ENCODE measurements around the gene CHCHD6. TPM values are rescaled to one million over a fixed set of nuclear protein-coding genes. Genes with fewer than 3 reads are reported as not detected.

The CHCHD6 gene
- total RNA-seq, 1 experiment from 2014 or later: 33.0 TPM

DNA sequence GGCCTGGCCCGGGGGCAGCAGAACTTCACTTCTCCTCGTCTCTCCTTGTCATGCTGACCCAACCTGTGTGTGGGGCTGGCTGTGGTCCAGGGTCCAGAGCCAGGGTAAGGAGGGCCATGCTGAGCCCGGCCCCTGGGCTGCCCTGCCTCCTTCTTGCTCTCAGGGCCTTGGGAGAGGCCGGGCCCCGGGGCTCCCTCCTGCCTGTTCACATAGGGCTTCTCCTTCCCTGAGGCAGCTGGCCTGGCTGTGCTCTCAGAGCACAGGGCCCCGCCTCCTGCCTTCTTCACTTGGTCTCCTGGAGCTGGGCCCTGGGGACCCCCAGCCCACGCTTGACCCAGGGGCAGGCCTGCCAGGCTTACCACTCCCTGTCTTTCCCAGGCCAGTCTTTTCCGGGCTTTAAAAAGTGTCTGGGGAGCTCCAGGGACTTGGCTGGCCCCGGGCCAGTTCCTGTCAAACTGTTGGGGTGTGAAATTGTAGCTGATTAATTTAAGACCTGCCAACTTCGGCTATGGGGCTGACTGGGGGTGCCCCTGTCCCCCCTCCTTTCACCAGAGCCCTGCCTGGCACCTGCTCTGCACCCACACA lies 290.7 kb downstream of the CHCHD6 start:
- CTCF ChIA-PET: no interaction called here

DNA sequence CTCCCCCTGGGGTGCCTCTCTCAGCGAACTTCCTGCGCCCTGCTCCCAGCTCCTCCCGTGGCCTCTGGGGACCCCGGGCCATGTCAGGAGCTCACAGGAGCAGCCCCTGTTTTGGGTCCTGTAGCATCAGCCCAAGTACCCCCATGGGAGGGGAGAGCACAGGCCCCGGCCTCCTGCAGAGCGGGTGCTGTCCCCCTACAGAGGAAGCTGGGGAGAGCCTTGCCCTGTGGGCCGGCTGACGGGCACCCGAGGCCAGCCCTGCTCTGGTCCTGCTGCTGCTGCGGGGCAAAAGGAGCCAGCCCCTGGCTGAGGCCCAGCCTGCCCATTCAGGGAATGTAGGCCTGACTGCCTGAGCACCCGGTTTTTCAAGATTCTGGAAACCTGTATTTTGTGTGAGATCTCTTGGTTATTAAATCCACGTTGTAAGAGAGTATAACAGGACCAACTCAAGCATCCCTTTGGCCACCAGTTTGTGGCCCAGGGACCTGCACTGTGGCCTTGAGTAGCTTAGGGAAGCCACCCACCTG lies 291.3 kb downstream of the CHCHD6 start:
- no peak for TF ChIP-seq EZH2phosphoT487 (IDR thresholded peaks at IDR 0.05; ENCODE audit: borderline replicate concordance, low read length)
- TF ChIP-seq, protein P1, sequence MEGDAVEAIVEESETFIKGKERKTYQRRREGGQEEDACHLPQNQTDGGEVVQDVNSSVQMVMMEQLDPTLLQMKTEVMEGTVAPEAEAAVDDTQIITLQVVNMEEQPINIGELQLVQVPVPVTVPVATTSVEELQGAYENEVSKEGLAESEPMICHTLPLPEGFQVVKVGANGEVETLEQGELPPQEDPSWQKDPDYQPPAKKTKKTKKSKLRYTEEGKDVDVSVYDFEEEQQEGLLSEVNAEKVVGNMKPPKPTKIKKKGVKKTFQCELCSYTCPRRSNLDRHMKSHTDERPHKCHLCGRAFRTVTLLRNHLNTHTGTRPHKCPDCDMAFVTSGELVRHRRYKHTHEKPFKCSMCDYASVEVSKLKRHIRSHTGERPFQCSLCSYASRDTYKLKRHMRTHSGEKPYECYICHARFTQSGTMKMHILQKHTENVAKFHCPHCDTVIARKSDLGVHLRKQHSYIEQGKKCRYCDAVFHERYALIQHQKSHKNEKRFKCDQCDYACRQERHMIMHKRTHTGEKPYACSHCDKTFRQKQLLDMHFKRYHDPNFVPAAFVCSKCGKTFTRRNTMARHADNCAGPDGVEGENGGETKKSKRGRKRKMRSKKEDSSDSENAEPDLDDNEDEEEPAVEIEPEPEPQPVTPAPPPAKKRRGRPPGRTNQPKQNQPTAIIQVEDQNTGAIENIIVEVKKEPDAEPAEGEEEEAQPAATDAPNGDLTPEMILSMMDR (conservative IDR thresholded peaks at IDR 0.05; ENCODE audit: low read depth, low read length): no peak
- no peak for TF ChIP-seq EZH2 (IDR thresholded peaks at IDR 0.05; ENCODE audit: low read length, unreplicated experiment)
- H3K9ac ChIP-seq (ENCODE audit: low read length): no peak overlapping the region
- H4K20me1 ChIP-seq (ENCODE audit: low read length): no peaks in the 10 kb centered on the region
- CTCF ChIA-PET: no interaction called here
- no TSS peak for BruUV-seq (replicated peaks)
- no peaks in the 10 kb centered on the region for H3K9me3 ChIP-seq (ENCODE audit: low read length)
- no peaks in the 10 kb centered on the region for H3K27me3 ChIP-seq (ENCODE audit: low read length)
- POLR2A ChIA-PET (ENCODE audit: unreplicated experiment): no interaction called here
- ATAC-seq: no peak
- H3K9me2 ChIP-seq (replicated peaks; ENCODE audit: low read length): no peaks in the 10 kb centered on the region
- no peak overlapping the region for H2AFZ ChIP-seq (ENCODE audit: low read length)
- no peak overlapping the region for H3K27ac ChIP-seq (ENCODE audit: low read length)
- no peaks in the 10 kb centered on the region for H3F3A ChIP-seq (ENCODE audit: low read length, unreplicated experiment)
- H3K79me2 ChIP-seq (ENCODE audit: low read length): peaks cover 48% of the 10 kb centered on the region
- no peaks in the 10 kb centered on the region for H3K36me3 ChIP-seq (ENCODE audit: low read depth, low read length)
- no peak for DNase-seq
- H3K4me3 ChIP-seq (ENCODE audit: low read length): no peak overlapping the region
- intact Hi-C loops (cut with micrococcal nuclease): no loop called here
- no peaks in the 10 kb centered on the region for H3K4me1 ChIP-seq (ENCODE audit: insufficient read depth, low read length)
- H3K4me2 ChIP-seq (ENCODE audit: low read length): no peak overlapping the region

More for the DNA sequence above, 290.7 kb downstream of the CHCHD6 start:
- Histone ChIP-seq H4K20me1 (ENCODE audit: low read length) (no peaks in the 10 kb centered on the region), H3K4me3 (ENCODE audit: low read length) (no peak overlapping the region), H3F3A (ENCODE audit: low read length, unreplicated experiment) (no peaks in the 10 kb centered on the region), H3K27ac (ENCODE audit: low read length) (no peak overlapping the region), H2AFZ (ENCODE audit: low read length) (no peak overlapping the region), H3K79me2 (ENCODE audit: low read length) (peaks cover 49% of the 10 kb centered on the region), H3K4me2 (ENCODE audit: low read length) (no peak overlapping the region), H3K27me3 (ENCODE audit: low read length) (no peaks in the 10 kb centered on the region), H3K9ac (ENCODE audit: low read length) (no peak overlapping the region), H3K9me2 (replicated peaks; ENCODE audit: low read length) (no peaks in the 10 kb centered on the region), H3K4me1 (ENCODE audit: insufficient read depth, low read length) (no peaks in the 10 kb centered on the region), H3K36me3 (ENCODE audit: low read depth, low read length) (no peaks in the 10 kb centered on the region), H3K9me3 (ENCODE audit: low read length) (no peaks in the 10 kb centered on the region)
- ATAC-seq (no peak), DNase-seq (no peak)
- intact Hi-C loops (cut with micrococcal nuclease): no loop called here
- TF ChIP-seq EZH2phosphoT487 (IDR thresholded peaks at IDR 0.05; ENCODE audit: borderline replicate concordance, low read length): no peak
- TF ChIP-seq EZH2 (IDR thresholded peaks at IDR 0.05; ENCODE audit: low read length, unreplicated experiment): no peak
- TF ChIP-seq, protein P1 (conservative IDR thresholded peaks at IDR 0.05; ENCODE audit: low read depth, low read length): no peak
- POLR2A ChIA-PET (ENCODE audit: unreplicated experiment): no interaction called here
- BruUV-seq (replicated peaks): no TSS peak

DNA sequence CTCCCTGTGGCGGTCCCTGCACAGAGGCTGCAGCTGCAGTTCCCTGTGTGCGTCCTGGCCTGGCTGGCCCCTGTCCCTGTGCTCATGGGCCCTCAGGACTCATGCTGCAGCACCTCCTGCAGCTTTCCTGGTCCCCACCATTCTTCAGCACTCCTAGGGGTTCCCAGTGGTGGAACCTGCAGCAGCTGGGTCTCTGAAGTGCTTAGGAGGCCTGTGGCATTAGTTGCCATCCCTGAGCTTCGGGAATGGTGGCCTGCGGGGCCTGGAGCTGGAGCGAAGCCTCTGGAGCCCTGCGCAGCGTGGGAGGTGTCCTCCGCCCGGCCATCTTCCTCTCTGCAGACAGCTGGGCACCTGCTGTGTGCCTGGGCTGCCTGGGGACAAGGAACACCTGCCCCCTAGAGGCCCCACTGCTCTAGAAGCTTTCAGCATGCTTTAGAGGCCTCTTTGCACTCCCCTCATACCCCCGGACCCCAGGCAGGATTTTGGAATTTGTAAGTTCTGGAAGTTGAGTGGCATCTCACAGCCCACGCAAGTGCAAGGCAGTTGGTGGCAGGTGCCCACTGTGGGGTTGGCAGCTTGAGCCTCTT lies 292.0 kb downstream of the CHCHD6 start:
- Histone ChIP-seq H3K9me3 (ENCODE audit: low read length) (no peaks in the 10 kb centered on the region), H3K4me3 (ENCODE audit: low read length) (no peak overlapping the region), H3K4me2 (ENCODE audit: low read length) (no peak overlapping the region), H3K9ac (ENCODE audit: low read length) (no peak overlapping the region), H2AFZ (ENCODE audit: low read length) (no peak overlapping the region), H3K4me1 (ENCODE audit: insufficient read depth, low read length) (no peaks in the 10 kb centered on the region), H3K36me3 (ENCODE audit: low read depth, low read length) (no peaks in the 10 kb centered on the region), H3K27me3 (ENCODE audit: low read length) (no peaks in the 10 kb centered on the region), H3K27ac (ENCODE audit: low read length) (no peak overlapping the region), H3K79me2 (ENCODE audit: low read length) (peaks cover 52% of the 10 kb centered on the region), H3F3A (ENCODE audit: low read length, unreplicated experiment) (no peaks in the 10 kb centered on the region), H3K9me2 (replicated peaks; ENCODE audit: low read length) (no peaks in the 10 kb centered on the region), H4K20me1 (ENCODE audit: low read length) (no peaks in the 10 kb centered on the region)
- ChIA-PET POLR2A (ENCODE audit: unreplicated experiment) (no interaction called here), CTCF (no interaction called here)
- intact Hi-C loops (cut with micrococcal nuclease): no loop called here
- TF ChIP-seq, protein P1 (conservative IDR thresholded peaks at IDR 0.05; ENCODE audit: low read depth, low read length): 0 out of 2 replicates have a peak, but pooled peaks have one; percentile 26
- TF ChIP-seq EZH2 (IDR thresholded peaks at IDR 0.05; ENCODE audit: low read length, unreplicated experiment): no peak
- no peak for TF ChIP-seq EZH2phosphoT487 (IDR thresholded peaks at IDR 0.05; ENCODE audit: borderline replicate concordance, low read length)
- no TSS peak for BruUV-seq (replicated peaks)
- DNase-seq (no peak), ATAC-seq (no peak)

All from PC-3 (cell line).